ENCODE data around the gene AGO1.

AGO1 gene

GRCh38 chr1:35924838-35925237 lies 41.8 kb downstream of the AGO1 start:
- Histone ChIP-seq H2AFZ (ENCODE audit: low read depth, low read length) (no peak overlapping the region), H3K4me2 (ENCODE audit: insufficient read depth, low read length) (no peak overlapping the region), H3K9me3 (ENCODE audit: insufficient read depth, low read length, severe bottlenecking) (no peaks in the 10 kb centered on the region), H3K4me3 (ENCODE audit: low read depth in 1 of 2, low read length in 2 of 2) (no peak overlapping the region), H3K4me1 (ENCODE audit: insufficient read depth, low read length) (peaks cover 7% of the 10 kb centered on the region), H4K20me1 (ENCODE audit: insufficient read depth, low read length) (no peaks in the 10 kb centered on the region), H3K79me2 (ENCODE audit: insufficient read depth, low read length) (no peaks in the 10 kb centered on the region; the same call in 1 of the 2 replicates), H3K9ac (ENCODE audit: low read depth, low read length) (no peak overlapping the region), H3K27me3 (ENCODE audit: insufficient read depth, low read length, poor library complexity) (no peaks in the 10 kb centered on the region), H3K27ac (ENCODE audit: low read length) (no peak overlapping the region), H3K36me3 (ENCODE audit: insufficient read depth, low read length) (peaks cover 15% of the 10 kb centered on the region)
- no peak for DNase-seq
- no peak for ATAC-seq (ENCODE audit: insufficient read depth, low read depth)
- no peak for TF ChIP-seq CTCF (IDR thresholded peaks at IDR 0.05; ENCODE audit: borderline replicate concordance, extremely low read depth, low read length, poor library complexity, severe bottlenecking)
- TF ChIP-seq EZH2 (IDR thresholded peaks at IDR 0.05; ENCODE audit: borderline replicate concordance, low read depth, low read length, severe bottlenecking), result no peak

GRCh38 chr1:35925741-35926140 lies 42.7 kb downstream of the AGO1 start:
- H3K27ac ChIP-seq (ENCODE audit: low read length), result no peak overlapping the region
- H3K9ac ChIP-seq (ENCODE audit: low read depth, low read length), result no peak overlapping the region
- peaks cover 8% of the 10 kb centered on the region for H3K36me3 ChIP-seq (ENCODE audit: insufficient read depth, low read length)
- no peak for ATAC-seq (ENCODE audit: insufficient read depth, low read depth)
- peaks cover 11% of the 10 kb centered on the region for H3K4me1 ChIP-seq (ENCODE audit: insufficient read depth, low read length)
- H4K20me1 ChIP-seq (ENCODE audit: insufficient read depth, low read length), result no peaks in the 10 kb centered on the region
- no peak for DNase-seq
- H3K4me3 ChIP-seq (ENCODE audit: low read depth in 1 of 2, low read length in 2 of 2), result no peak overlapping the region
- no peak overlapping the region for H2AFZ ChIP-seq (ENCODE audit: low read depth, low read length)
- H3K79me2 ChIP-seq (ENCODE audit: insufficient read depth, low read length), result peaks cover 8% of the 10 kb centered on the region
- no peaks in the 10 kb centered on the region for H3K9me3 ChIP-seq (ENCODE audit: insufficient read depth, low read length, severe bottlenecking)
- H3K4me2 ChIP-seq (ENCODE audit: insufficient read depth, low read length), result no peak overlapping the region
- TF ChIP-seq CTCF (IDR thresholded peaks at IDR 0.05; ENCODE audit: borderline replicate concordance, extremely low read depth, low read length, poor library complexity, severe bottlenecking), result no peak
- no peak for TF ChIP-seq EZH2 (IDR thresholded peaks at IDR 0.05; ENCODE audit: borderline replicate concordance, low read depth, low read length, severe bottlenecking)
- no peaks in the 10 kb centered on the region for H3K27me3 ChIP-seq (ENCODE audit: insufficient read depth, low read length, poor library complexity)

GRCh38 chr1:35927472-35927871 lies 44.5 kb downstream of the AGO1 start:
- no peak overlapping the region for H3K9ac ChIP-seq (ENCODE audit: low read depth, low read length)
- H3K4me1 ChIP-seq (ENCODE audit: insufficient read depth, low read length), result peaks cover 20% of the 10 kb centered on the region
- no peak for TF ChIP-seq CTCF (IDR thresholded peaks at IDR 0.05; ENCODE audit: borderline replicate concordance, extremely low read depth, low read length, poor library complexity, severe bottlenecking)
- no peak for TF ChIP-seq EZH2 (IDR thresholded peaks at IDR 0.05; ENCODE audit: borderline replicate concordance, low read depth, low read length, severe bottlenecking)
- H3K79me2 ChIP-seq (ENCODE audit: insufficient read depth, low read length), result peaks cover 23% of the 10 kb centered on the region
- no peak for DNase-seq
- no peak overlapping the region for H3K27ac ChIP-seq (ENCODE audit: low read length)
- no peak overlapping the region for H3K4me2 ChIP-seq (ENCODE audit: insufficient read depth, low read length)
- H4K20me1 ChIP-seq (ENCODE audit: insufficient read depth, low read length), result no peaks in the 10 kb centered on the region
- no peak overlapping the region for H2AFZ ChIP-seq (ENCODE audit: low read depth, low read length)
- no peak for ATAC-seq (ENCODE audit: insufficient read depth, low read depth)
- no peak overlapping the region for H3K4me3 ChIP-seq (ENCODE audit: low read depth in 1 of 2, low read length in 2 of 2)
- no peaks in the 10 kb centered on the region; the same call in 1 of the 2 replicates for H3K36me3 ChIP-seq (ENCODE audit: insufficient read depth, low read length)
- no peaks in the 10 kb centered on the region for H3K9me3 ChIP-seq (ENCODE audit: insufficient read depth, low read length, severe bottlenecking)
- H3K27me3 ChIP-seq (ENCODE audit: insufficient read depth, low read length, poor library complexity), result no peaks in the 10 kb centered on the region

Measured in DND-41 (cell line).